ENCODE data around the gene KIAA0753. TPM values are rescaled to one million over a fixed set of nuclear protein-coding genes. Genes with fewer than 3 reads are reported as not detected.

Gene KIAA0753
- polyA plus RNA-seq, 1 of the 3 experiments (the other 2 are of a cell fraction), result 7.2 TPM

- H4K20me1 ChIP-seq (ENCODE audit: insufficient read depth), result no peaks in the 10 kb centered on the region
- no peaks in the 10 kb centered on the region for H3K9me3 ChIP-seq
- no peaks in the 10 kb centered on the region for H3K9me2 ChIP-seq
- no peaks in the 10 kb centered on the region for H3F3A ChIP-seq (replicated peaks; ENCODE audit: insufficient read depth)
- no peak overlapping the region for H2AFZ ChIP-seq (ENCODE audit: low read depth)
- H3K36me3 ChIP-seq (replicated peaks in 1 of 2; ENCODE audit: control insufficient read depth in 1 of 2, insufficient read depth in 2 of 2, low read length in 1 of 2), result no peaks in the 10 kb centered on the region
- WGBS (ENCODE audit: low lambda C conversion rate), result 67% methylated on average over 5 of the region's 7 CpGs
- no peaks in the 10 kb centered on the region for H3K4me1 ChIP-seq (ENCODE audit: control insufficient read depth in 1 of 2, insufficient read depth in 2 of 2, low read depth in 1 of 2, low read length in 1 of 2)
- no peak for DNase-seq
- H3K27ac ChIP-seq (ENCODE audit: low read depth in 2 of 2, low read length in 1 of 2), result no peak overlapping the region
- POLR2A ChIA-PET, result no interaction called here
- no peaks in the 10 kb centered on the region for H3K79me2 ChIP-seq (ENCODE audit: insufficient read depth)
- H3K4me2 ChIP-seq, result no peak overlapping the region
- no peak for TF ChIP-seq MXI1 (IDR thresholded peaks at IDR 0.05; ENCODE audit: low read depth, low read length)
- no peak for TF ChIP-seq JUND (IDR thresholded peaks at IDR 0.05)
- no peak for TF ChIP-seq NFIC (IDR thresholded peaks at IDR 0.05; ENCODE audit: borderline replicate concordance)
- TF ChIP-seq EZH2phosphoT487 (IDR thresholded peaks at IDR 0.05; ENCODE audit: borderline replicate concordance, low read depth), result no peak
- TF ChIP-seq, protein P1, sequence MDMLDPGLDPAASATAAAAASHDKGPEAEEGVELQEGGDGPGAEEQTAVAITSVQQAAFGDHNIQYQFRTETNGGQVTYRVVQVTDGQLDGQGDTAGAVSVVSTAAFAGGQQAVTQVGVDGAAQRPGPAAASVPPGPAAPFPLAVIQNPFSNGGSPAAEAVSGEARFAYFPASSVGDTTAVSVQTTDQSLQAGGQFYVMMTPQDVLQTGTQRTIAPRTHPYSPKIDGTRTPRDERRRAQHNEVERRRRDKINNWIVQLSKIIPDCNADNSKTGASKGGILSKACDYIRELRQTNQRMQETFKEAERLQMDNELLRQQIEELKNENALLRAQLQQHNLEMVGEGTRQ (IDR thresholded peaks at IDR 0.05; ENCODE audit: borderline replicate concordance, low read depth, low read length), result no peak
- TF ChIP-seq TAF1 (IDR thresholded peaks at IDR 0.05; ENCODE audit: borderline replicate concordance, low read depth, low read length), result no peak
- TF ChIP-seq, protein P2, sequence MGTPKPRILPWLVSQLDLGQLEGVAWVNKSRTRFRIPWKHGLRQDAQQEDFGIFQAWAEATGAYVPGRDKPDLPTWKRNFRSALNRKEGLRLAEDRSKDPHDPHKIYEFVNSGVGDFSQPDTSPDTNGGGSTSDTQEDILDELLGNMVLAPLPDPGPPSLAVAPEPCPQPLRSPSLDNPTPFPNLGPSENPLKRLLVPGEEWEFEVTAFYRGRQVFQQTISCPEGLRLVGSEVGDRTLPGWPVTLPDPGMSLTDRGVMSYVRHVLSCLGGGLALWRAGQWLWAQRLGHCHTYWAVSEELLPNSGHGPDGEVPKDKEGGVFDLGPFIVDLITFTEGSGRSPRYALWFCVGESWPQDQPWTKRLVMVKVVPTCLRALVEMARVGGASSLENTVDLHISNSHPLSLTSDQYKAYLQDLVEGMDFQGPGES (IDR thresholded peaks at IDR 0.05; ENCODE audit: low read depth, low read length), result no peak
- no peak for TF ChIP-seq ZBTB33 (IDR thresholded peaks at IDR 0.05; ENCODE audit: borderline replicate concordance, low read depth)
- TF ChIP-seq, protein P3, sequence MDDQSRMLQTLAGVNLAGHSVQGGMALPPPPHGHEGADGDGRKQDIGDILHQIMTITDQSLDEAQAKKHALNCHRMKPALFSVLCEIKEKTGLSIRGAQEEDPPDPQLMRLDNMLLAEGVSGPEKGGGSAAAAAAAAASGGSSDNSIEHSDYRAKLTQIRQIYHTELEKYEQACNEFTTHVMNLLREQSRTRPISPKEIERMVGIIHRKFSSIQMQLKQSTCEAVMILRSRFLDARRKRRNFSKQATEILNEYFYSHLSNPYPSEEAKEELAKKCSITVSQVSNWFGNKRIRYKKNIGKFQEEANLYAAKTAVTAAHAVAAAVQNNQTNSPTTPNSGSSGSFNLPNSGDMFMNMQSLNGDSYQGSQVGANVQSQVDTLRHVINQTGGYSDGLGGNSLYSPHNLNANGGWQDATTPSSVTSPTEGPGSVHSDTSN (IDR thresholded peaks at IDR 0.05), result no peak
- no peak for TF ChIP-seq MEF2A (IDR thresholded peaks at IDR 0.05; ENCODE audit: borderline replicate concordance, low read depth)
- TF ChIP-seq TEAD4 (IDR thresholded peaks at IDR 0.05; ENCODE audit: borderline replicate concordance, insufficient read depth), result no peak
- H3K9ac ChIP-seq, result no peak overlapping the region
- CTCF ChIA-PET, result no interaction called here
- H3K4me3 ChIP-seq (ENCODE audit: low read depth in 2 of 2, low read length in 1 of 2), result no peak overlapping the region
- H3K27me3 ChIP-seq (ENCODE audit: insufficient read depth), result no peaks in the 10 kb centered on the region
These were observed 108.9 kb downstream of the KIAA0753 start for GRCh38 chr17:6531575-6531974.

DNA sequence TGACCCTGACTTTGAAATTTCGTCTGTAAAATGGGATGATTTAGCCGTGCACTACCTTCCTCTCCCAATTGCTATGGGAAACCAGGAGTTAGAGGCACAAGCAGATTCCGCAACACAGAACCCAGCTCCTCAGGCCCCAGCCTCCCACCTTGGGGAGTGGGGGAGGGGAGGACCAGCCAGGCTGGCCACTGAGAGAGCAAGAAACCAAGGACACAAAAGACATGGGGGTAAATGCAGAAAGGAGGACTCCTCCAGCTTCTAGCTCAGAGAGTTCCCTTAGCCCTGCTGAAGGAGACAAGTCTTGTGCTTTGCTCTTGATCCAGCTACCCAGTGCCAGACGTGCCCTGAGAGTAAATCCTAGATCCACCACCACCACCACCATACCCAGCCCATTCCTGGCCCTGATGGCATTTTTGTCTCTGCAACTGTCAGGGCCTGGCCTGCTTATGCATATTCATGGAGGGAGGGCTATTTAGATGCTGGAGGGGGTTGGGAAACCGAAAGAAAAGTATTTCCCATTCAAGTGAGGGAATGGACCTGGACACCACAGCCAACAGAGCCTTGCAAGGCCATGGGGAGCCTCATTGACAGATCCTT lies 110.1 kb downstream of the KIAA0753 start:
- Histone ChIP-seq H3F3A (replicated peaks; ENCODE audit: insufficient read depth) (no peaks in the 10 kb centered on the region), H3K4me2 (no peak overlapping the region), H3K36me3 (replicated peaks in 1 of 2; ENCODE audit: control insufficient read depth in 1 of 2, insufficient read depth in 2 of 2, low read length in 1 of 2) (no peaks in the 10 kb centered on the region), H3K27ac (ENCODE audit: low read depth in 2 of 2, low read length in 1 of 2) (no peak overlapping the region), H3K4me1 (ENCODE audit: control insufficient read depth in 1 of 2, insufficient read depth in 2 of 2, low read depth in 1 of 2, low read length in 1 of 2) (no peaks in the 10 kb centered on the region), H3K79me2 (ENCODE audit: insufficient read depth) (no peaks in the 10 kb centered on the region), H3K9me3 (no peaks in the 10 kb centered on the region), H3K27me3 (ENCODE audit: insufficient read depth) (no peaks in the 10 kb centered on the region), H4K20me1 (ENCODE audit: insufficient read depth) (no peaks in the 10 kb centered on the region), H3K9ac (no peak overlapping the region), H2AFZ (ENCODE audit: low read depth) (no peak overlapping the region), H3K4me3 (ENCODE audit: low read depth in 2 of 2, low read length in 1 of 2) (no peak overlapping the region), H3K9me2 (no peaks in the 10 kb centered on the region)
- no peak for DNase-seq
- TF ChIP-seq, protein P4, sequence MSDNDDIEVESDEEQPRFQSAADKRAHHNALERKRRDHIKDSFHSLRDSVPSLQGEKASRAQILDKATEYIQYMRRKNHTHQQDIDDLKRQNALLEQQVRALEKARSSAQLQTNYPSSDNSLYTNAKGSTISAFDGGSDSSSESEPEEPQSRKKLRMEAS (IDR thresholded peaks at IDR 0.05; ENCODE audit: low read depth), result no peak
- no peak for TF ChIP-seq ELF1 (IDR thresholded peaks at IDR 0.05)
- ChIA-PET CTCF (interaction anchor here (0.6 kb wide), 1 partner anchor 58 kb away, joined by 3 read pairs; no protein-coding TSS in a partner anchor), POLR2A (no interaction called here)
- WGBS (ENCODE audit: low lambda C conversion rate), result 56% methylated on average over 5 of the region's 5 CpGs

All from SK-N-SH (cell line).